Karpas-422 (cell line): ENCODE measurements around the gene PACS1. TPM values are rescaled to one million over a fixed set of nuclear protein-coding genes. Genes with fewer than 3 reads are reported as not detected.
A peak's percentile ranks its signal among the peaks of the same experiment; 100 is the strongest.

Source experiments
- DNase-seq: peaks from one replicate; pipeline ENCODE4 v3.0.0-alpha.2; 2015
- H2AFZ ChIP-seq: fragments of 200-600 bp; sonication (generic); 2 replicates; pipeline ENCODE4 v1.6.1; 2014; ENCODE audit warnings: antibody characterized with exemption, low read length, mixed read lengths
- H3K27ac ChIP-seq: fragments of 200-600 bp; sonication (generic); 2 replicates; pipeline ENCODE4 v1.5.1; 2014; ENCODE audit warnings: mild to moderate bottlenecking, low read length, moderate library complexity
- H3K27me3 ChIP-seq: fragments of 200-600 bp; sonication (generic); 2 replicates; pipeline ENCODE4 v1.6.1; 2014; ENCODE audit warnings: low read length, mixed read lengths
- H3K36me3 ChIP-seq: fragments of 200-600 bp; sonication (generic); 2 replicates; pipeline ENCODE4 v1.6.1; 2014; ENCODE audit warnings: low read length, mixed read lengths; ENCODE audit not compliant: insufficient read depth
- H3K4me1 ChIP-seq: fragments of 200-600 bp; sonication (generic); 2 replicates; pipeline ENCODE4 v1.6.1; 2014; ENCODE audit warnings: mild to moderate bottlenecking, low read length, mixed read lengths
- H3K4me2 ChIP-seq: fragments of 200-600 bp; sonication (generic); 2 replicates; pipeline ENCODE4 v1.6.1; 2014; ENCODE audit warnings: low read length, low read depth, mild to moderate bottlenecking; ENCODE audit not compliant: poor library complexity, severe bottlenecking
- H3K4me3 ChIP-seq: fragments of 200-600 bp; sonication (generic); 2 replicates; pipeline ENCODE4 v1.5.1; 2014; ENCODE audit warnings: mild to moderate bottlenecking, antibody characterized with exemption, low read length, mixed read lengths
- H3K79me2 ChIP-seq: fragments of 200-600 bp; sonication (generic); 2 replicates; pipeline ENCODE4 v1.6.1; 2014; ENCODE audit warnings: mild to moderate bottlenecking, low read length, mixed read lengths
- H3K9ac ChIP-seq: fragments of 200-600 bp; sonication (generic); 2 replicates; pipeline ENCODE4 v1.6.0; 2014; ENCODE audit warnings: low read length
- H3K9me2 ChIP-seq: fragments of 200-600 bp; sonication (generic), shearing (Covaris generic); replicated peaks from 2 replicates; pipeline ENCODE4 v1.6.0; 2014; ENCODE audit warnings: mild to moderate bottlenecking, low read length, moderate library complexity; ENCODE audit not compliant: insufficient read depth
- H3K9me3 ChIP-seq: fragments of 300-700, 200-600 bp; sonication (generic); 2 replicates; pipeline ENCODE4 v1.6.1; 2014; ENCODE audit warnings: low read length, mixed read lengths
- H4K20me1 ChIP-seq: fragments of 200-600 bp; sonication (generic); 2 replicates; pipeline ENCODE4 v1.6.1; 2014; ENCODE audit warnings: mild to moderate bottlenecking, antibody characterized with exemption, low read length, low read depth; ENCODE audit not compliant: insufficient read depth
- total RNA-seq: library from RNA; depleted of rRNA; stranded (reverse); fragments of >200 nt; shearing (Covaris generic); gene quantifications from 2 replicates; pipeline ENCODE4 v1.2.3, GENCODE V29; 2014; ENCODE audit warnings: low replicate concordance

PACS1 gene
- total RNA-seq, 1 experiment from 2014 or later = 60.5 TPM

DNA sequence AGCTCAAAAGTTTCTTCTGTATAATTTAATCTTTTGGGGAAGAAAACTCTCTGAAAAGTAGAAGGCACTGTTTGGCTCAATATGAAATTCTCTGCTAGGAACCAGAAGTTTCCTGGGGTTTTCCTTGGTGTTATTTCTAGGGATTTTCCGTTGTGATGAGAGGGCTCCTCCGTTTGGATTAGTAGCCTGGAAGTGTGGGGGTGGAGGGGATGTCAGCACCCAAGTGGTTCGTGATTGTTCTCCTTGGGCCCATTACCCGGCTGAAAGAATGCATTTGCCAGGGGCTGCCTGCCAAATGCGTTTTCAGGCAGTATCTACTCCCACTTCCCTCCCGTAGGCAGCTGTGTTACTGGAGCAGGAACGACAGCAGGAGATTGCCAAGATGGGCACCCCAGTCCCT lies 13.6 kb upstream of the PACS1 start:
- no peak overlapping the region for H3K4me2 ChIP-seq
- no peak overlapping the region for H3K27ac ChIP-seq
- H3K9me2 ChIP-seq = no peaks in the 10 kb centered on the region
- no peak overlapping the region for H3K9ac ChIP-seq
- DNase-seq = no peak
- no peak overlapping the region for H3K4me3 ChIP-seq
- no peak overlapping the region for H2AFZ ChIP-seq
- peaks cover 12% of the 10 kb centered on the region for H3K4me1 ChIP-seq
- H4K20me1 ChIP-seq = peaks cover 12% of the 10 kb centered on the region
- H3K9me3 ChIP-seq = no peaks in the 10 kb centered on the region
- H3K79me2 ChIP-seq = peaks cover 40% of the 10 kb centered on the region
- H3K36me3 ChIP-seq = peaks cover 58% of the 10 kb centered on the region
- no peaks in the 10 kb centered on the region for H3K27me3 ChIP-seq

DNA sequence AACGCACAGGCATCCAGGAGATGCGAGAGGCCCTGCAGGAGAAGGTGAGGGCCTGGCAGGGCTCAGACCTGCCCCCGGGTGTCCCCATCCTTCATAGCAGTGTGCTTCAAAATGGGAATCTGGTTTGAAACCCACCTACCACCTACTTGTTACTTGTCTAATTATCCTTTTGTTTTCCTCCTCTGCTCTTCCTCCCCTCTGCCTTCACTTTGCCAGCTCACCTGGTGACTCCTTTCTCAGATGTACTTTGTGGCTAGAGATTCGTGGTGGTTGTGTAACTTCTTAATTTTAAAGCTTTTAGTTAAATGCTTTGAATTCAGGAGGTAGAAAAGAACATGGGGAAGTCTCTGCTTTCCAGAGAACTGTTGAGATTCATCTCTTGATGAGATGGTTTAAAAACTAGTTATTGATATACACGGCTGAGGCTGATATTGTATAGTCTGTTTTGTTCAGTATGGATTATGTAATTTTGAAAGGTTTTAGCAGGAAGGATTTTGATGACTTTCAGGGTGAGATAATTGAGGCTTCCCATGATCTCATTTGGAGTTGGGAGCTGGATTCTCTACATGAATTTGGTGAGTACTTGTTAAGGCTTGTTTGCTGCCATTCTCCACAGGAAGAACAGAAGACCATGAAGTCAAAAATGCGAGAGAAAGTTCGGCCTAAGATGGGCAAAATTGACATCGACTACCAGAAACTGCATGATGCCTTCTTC lies 9.9 kb upstream of the PACS1 start:
- no peak overlapping the region for H3K4me3 ChIP-seq
- 0 out of 2 replicates have a peak, but pooled peaks cover 2% of the 10 kb centered on the region for H4K20me1 ChIP-seq
- no peak overlapping the region for H3K9ac ChIP-seq
- H3K79me2 ChIP-seq = peaks cover 35% of the 10 kb centered on the region
- no peaks in the 10 kb centered on the region for H3K27me3 ChIP-seq
- no peaks in the 10 kb centered on the region; the same call in 1 of the 2 replicates for H3K4me1 ChIP-seq
- H3K27ac ChIP-seq = no peak overlapping the region
- H3K36me3 ChIP-seq = peaks cover 76% of the 10 kb centered on the region
- H3K9me2 ChIP-seq = no peaks in the 10 kb centered on the region
- no peak overlapping the region for H2AFZ ChIP-seq
- H3K9me3 ChIP-seq = no peaks in the 10 kb centered on the region
- H3K4me2 ChIP-seq = no peak overlapping the region
- DNase-seq = no peak

DNA sequence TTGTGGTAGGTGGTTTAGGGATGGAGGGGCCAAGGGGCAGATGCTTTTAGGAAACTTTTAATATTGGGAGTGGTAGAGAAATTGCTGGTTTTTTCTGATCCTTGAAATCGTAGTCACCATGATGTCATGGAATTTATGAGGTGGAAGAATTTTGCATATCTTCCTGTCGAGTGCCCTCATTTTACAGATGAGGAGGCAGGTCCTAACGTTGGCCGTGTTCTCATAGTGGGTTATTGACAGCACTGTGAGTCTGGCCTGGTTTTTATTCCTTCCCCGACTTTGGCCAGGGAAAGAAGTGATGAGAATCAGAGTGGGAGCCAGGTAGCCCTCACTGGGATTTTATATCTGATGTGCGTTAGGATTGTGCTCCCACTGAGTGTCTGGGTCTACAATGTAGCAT lies 8.8 kb upstream of the PACS1 start:
- peaks cover 73% of the 10 kb centered on the region for H3K36me3 ChIP-seq
- no peak overlapping the region for H3K4me3 ChIP-seq
- H2AFZ ChIP-seq = no peak overlapping the region
- no peaks in the 10 kb centered on the region for H3K27me3 ChIP-seq
- no peak for DNase-seq
- H3K79me2 ChIP-seq = peaks cover 29% of the 10 kb centered on the region
- H3K9me2 ChIP-seq = no peaks in the 10 kb centered on the region
- H4K20me1 ChIP-seq = no peaks in the 10 kb centered on the region
- H3K4me1 ChIP-seq = no peaks in the 10 kb centered on the region; the same call in 1 of the 2 replicates
- no peak overlapping the region for H3K27ac ChIP-seq
- H3K4me2 ChIP-seq = no peak overlapping the region
- no peak overlapping the region for H3K9ac ChIP-seq
- H3K9me3 ChIP-seq = no peaks in the 10 kb centered on the region

DNA sequence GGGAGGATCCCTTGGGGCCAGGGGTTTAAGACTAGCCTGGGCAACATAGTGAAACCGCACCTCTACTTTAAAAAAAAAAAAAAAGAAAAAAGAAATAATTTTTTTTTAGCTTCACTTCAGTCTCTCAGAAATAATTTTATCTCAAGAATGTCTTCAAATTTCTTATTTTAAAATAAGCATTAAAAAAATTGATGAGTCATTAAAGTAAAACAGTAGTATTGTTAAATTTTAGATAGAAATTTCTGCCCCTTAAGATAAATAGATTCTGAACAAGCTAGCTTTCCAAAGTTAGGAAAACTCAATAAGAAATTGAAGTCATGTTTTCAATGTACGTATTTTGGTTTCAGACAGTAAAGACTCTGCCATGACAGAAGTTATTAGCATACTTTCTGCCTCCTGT lies 7.7 kb upstream of the PACS1 start:
- no peak overlapping the region for H2AFZ ChIP-seq
- no peaks in the 10 kb centered on the region for H3K9me3 ChIP-seq
- no peak overlapping the region for H3K4me2 ChIP-seq
- H3K79me2 ChIP-seq = peaks cover 26% of the 10 kb centered on the region
- peaks cover 7% of the 10 kb centered on the region for H3K4me1 ChIP-seq
- DNase-seq = no peak
- peak overlapping the region; percentile 5; the same call in 1 of the 2 replicates for H3K27ac ChIP-seq
- H4K20me1 ChIP-seq = no peaks in the 10 kb centered on the region
- peaks cover 67% of the 10 kb centered on the region for H3K36me3 ChIP-seq
- H3K27me3 ChIP-seq = no peaks in the 10 kb centered on the region
- H3K9me2 ChIP-seq = no peaks in the 10 kb centered on the region
- H3K4me3 ChIP-seq = no peak overlapping the region
- no peak overlapping the region for H3K9ac ChIP-seq

DNA sequence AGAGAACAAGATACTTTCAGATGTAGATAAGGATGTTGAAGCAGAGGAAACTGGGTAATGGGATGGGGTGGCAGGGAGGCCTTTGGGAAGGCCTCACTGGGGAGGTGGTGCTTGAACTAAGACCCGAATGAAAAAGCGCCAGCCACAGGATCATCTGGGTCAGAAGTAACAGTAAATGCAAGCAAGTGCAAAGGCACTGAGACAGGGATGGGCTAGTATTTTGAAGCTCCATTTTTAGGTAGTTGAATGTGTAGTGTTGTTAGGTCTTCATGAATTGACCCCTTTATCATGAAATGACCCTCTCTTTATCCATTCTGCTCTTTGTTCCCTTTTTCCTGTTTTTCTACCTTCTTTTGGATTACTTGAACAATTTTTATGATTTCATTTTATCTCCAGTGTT lies 6.2 kb upstream of the PACS1 start:
- Histone ChIP-seq H3K9me2 (no peaks in the 10 kb centered on the region), H3K4me3 (no peak overlapping the region), H3K4me2 (no peak overlapping the region), H3K9ac (no peak overlapping the region), H2AFZ (no peak overlapping the region), H3K36me3 (peaks cover 74% of the 10 kb centered on the region), H3K27me3 (no peaks in the 10 kb centered on the region), H3K9me3 (no peaks in the 10 kb centered on the region), H4K20me1 (no peaks in the 10 kb centered on the region), H3K79me2 (peaks cover 26% of the 10 kb centered on the region), H3K4me1 (peaks cover 19% of the 10 kb centered on the region), H3K27ac (no peak overlapping the region)
- DNase-seq = no peak

DNA sequence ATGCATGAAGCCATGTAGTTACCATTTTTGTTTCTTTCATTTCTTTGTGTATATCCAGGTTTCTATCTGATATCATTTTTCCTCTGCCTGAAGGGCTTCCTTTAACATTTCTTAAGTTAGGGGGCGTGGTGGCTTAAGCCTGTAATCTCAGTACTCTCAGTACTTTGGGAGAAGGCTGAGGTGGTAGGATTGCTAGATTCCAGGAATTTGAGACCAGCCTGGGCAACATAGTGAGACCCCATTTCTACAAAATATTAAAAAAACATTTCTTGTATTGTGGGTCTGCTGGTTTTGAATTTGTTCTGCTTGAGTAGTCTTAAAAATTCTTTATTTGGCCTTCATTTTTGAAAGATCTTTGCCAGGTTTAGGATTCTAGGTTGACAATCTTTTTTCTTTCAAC lies 5.5 kb upstream of the PACS1 start:
- Histone ChIP-seq H3K9ac (no peak overlapping the region), H3K79me2 (peaks cover 28% of the 10 kb centered on the region), H4K20me1 (no peaks in the 10 kb centered on the region), H3K36me3 (peaks cover 68% of the 10 kb centered on the region), H3K4me3 (no peak overlapping the region), H3K9me2 (no peaks in the 10 kb centered on the region), H3K27me3 (no peaks in the 10 kb centered on the region), H3K4me1 (peaks cover 26% of the 10 kb centered on the region), H2AFZ (no peak overlapping the region), H3K27ac (no peak overlapping the region), H3K4me2 (no peak overlapping the region), H3K9me3 (no peaks in the 10 kb centered on the region)
- DNase-seq = no peak

DNA sequence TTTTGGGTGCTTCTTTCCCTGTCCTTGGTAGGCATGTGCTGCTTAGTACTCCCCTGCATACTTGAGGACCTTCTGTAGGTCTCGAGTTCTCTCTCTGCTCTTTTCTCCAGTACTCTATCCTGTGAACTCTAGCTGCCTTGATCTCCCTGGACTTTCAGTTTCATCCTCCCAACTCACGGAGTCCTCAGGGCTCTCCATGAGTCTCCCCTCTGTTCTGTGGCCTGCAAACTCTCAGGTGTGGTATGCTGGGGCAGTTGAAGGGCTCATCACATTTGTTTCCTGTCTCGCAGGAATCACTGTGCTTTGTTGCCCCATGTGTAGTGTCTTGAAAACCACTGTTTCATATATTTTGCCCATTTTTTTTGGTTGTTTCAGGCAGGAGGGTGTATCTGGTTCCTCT lies 3.3 kb upstream of the PACS1 start:
- peak overlapping the region; percentile 6; the same call in 1 of the 2 replicates for H3K9ac ChIP-seq
- no peak overlapping the region for H2AFZ ChIP-seq
- H3K27me3 ChIP-seq = no peaks in the 10 kb centered on the region
- no peaks in the 10 kb centered on the region for H4K20me1 ChIP-seq
- peaks cover 36% of the 10 kb centered on the region for H3K4me1 ChIP-seq
- H3K4me3 ChIP-seq = no peak overlapping the region
- no peaks in the 10 kb centered on the region for H3K9me3 ChIP-seq
- H3K4me2 ChIP-seq = no peak overlapping the region
- peaks cover 48% of the 10 kb centered on the region for H3K36me3 ChIP-seq
- no peak overlapping the region for H3K27ac ChIP-seq
- peaks cover 46% of the 10 kb centered on the region for H3K79me2 ChIP-seq
- DNase-seq = no peak
- no peaks in the 10 kb centered on the region for H3K9me2 ChIP-seq

DNA sequence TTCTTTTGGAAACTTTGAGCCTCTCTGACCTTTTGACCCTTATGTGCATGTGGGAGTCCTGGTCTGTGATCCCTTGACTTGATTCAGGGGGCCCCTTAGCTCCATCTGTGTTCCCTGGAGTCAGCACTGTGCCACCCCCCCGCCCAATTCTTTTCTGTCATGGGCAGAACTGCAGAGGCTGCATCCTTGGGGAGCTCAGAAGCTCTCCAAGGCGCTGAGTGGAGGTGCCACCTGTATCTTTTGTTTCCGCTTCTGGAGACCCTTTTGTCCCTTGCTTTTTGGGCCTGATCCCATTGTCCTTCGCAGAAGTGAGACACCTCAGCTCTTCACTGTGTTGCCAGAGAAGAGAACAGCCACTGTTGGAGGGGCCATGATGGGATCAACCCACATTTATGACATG lies 2.4 kb upstream of the PACS1 start:
- H3K36me3 ChIP-seq = peaks cover 46% of the 10 kb centered on the region
- no peak for DNase-seq
- H3K27me3 ChIP-seq = no peaks in the 10 kb centered on the region
- peaks cover 45% of the 10 kb centered on the region for H3K4me1 ChIP-seq
- H3K4me2 ChIP-seq = no peak overlapping the region
- no peak overlapping the region for H2AFZ ChIP-seq
- no peak overlapping the region for H3K27ac ChIP-seq
- no peak overlapping the region for H3K9ac ChIP-seq
- no peaks in the 10 kb centered on the region for H3K9me2 ChIP-seq
- H3K9me3 ChIP-seq = no peaks in the 10 kb centered on the region
- no peaks in the 10 kb centered on the region for H4K20me1 ChIP-seq
- H3K4me3 ChIP-seq = no peak overlapping the region
- H3K79me2 ChIP-seq = peaks cover 53% of the 10 kb centered on the region
